CD14-positive monocyte (primary cell): ENCODE measurements around the gene GIGYF1. TPM values are rescaled to one million over a fixed set of nuclear protein-coding genes. Genes with fewer than 3 reads are reported as not detected.
A peak's percentile ranks its signal among the peaks of the same experiment; 100 is the strongest.

ENCODE experiments used
- DNase-seq, 3 donors: peaks; one replicate each; pipeline ENCODE4 v3.0.0-alpha.2; 2011 to 2022
- H2AFZ ChIP-seq: 2 replicates; pipeline ENCODE4 v1.6.0; 2012; ENCODE audit warnings: mild to moderate bottlenecking, low read depth, low read length, inconsistent platforms; ENCODE audit not compliant: insufficient read depth, poor library complexity, severe bottlenecking
- H3K27ac ChIP-seq, 2 donors: 1 replicate in 1 of 2; 2 replicates in 1 of 2; pipeline ENCODE4 v1.5.1; 2012 to 2013; ENCODE audit warnings: low read length in 2 of 2, control low read depth in 1 of 2, inconsistent platforms in 1 of 2, low read depth in 1 of 2, mild to moderate bottlenecking in 1 of 2
- H3K27me3 ChIP-seq, 2 donors: one replicate each; pipeline versions ENCODE4 v1.6.0 to v1.6.1; 2011 to 2013; ENCODE audit warnings: low read length in 2 of 2; ENCODE audit not compliant: control insufficient read depth in 2 of 2, insufficient read depth in 2 of 2
- H3K36me3 ChIP-seq, 2 donors: replicated peaks in 1 of 2; 1 replicate in 1 of 2; 2 replicates in 1 of 2; pipeline versions ENCODE4 v1.5.1 to v1.6.1; 2012 to 2013; ENCODE audit warnings: low read length in 2 of 2, control low read depth in 1 of 2, inconsistent platforms in 1 of 2, mild to moderate bottlenecking in 1 of 2; ENCODE audit not compliant: insufficient read depth in 2 of 2, control insufficient read depth in 1 of 2
- H3K4me1 ChIP-seq, 2 donors: 1 replicate in 1 of 2; 2 replicates in 1 of 2; pipeline versions ENCODE4 v1.5.1 to v1.6.1; 2012 to 2013; ENCODE audit warnings: low read length in 2 of 2, control low read depth in 1 of 2, inconsistent platforms in 1 of 2, mild to moderate bottlenecking in 1 of 2, moderate library complexity in 1 of 2; ENCODE audit not compliant: insufficient read depth in 2 of 2, control insufficient read depth in 1 of 2
- H3K4me2 ChIP-seq: replicated peaks from 2 replicates; pipeline ENCODE3; 2012; ENCODE audit warnings: low read length, moderate library complexity, mild to moderate bottlenecking; ENCODE audit not compliant: poor library complexity, severe bottlenecking; ENCODE audit errors: extremely low read depth
- H3K4me3 ChIP-seq, 3 experiments: fragments of 200-600 bp in 1 of 3; sonication (generic) in 1 of 3; replicated peaks in 1 of 3; 1 replicate in 2 of 3; 2 replicates in 1 of 3; pipeline ENCODE4 v1.5.1; 2011 to 2013; ENCODE audit warnings: low read length in 3 of 3, mild to moderate bottlenecking in 3 of 3, control low read depth in 2 of 3, low read depth in 2 of 3, inconsistent platforms in 1 of 3, moderate library complexity in 1 of 3
- H3K79me2 ChIP-seq: 2 replicates; pipeline ENCODE4 v1.6.0; 2012; ENCODE audit warnings: mild to moderate bottlenecking, control low read depth, inconsistent platforms, low read length, moderate library complexity; ENCODE audit not compliant: insufficient read depth
- H3K9ac ChIP-seq: 2 replicates; pipeline ENCODE4 v1.6.0; 2017; ENCODE audit warnings: low read length, mild to moderate bottlenecking; ENCODE audit not compliant: insufficient read depth, poor library complexity, severe bottlenecking
- H3K9me3 ChIP-seq, 2 donors: replicated peaks in 1 of 2; 1 replicate in 1 of 2; 2 replicates in 1 of 2; pipeline versions ENCODE4 v1.5.1 to v1.6.1; 2012 to 2013; ENCODE audit warnings: low read length in 2 of 2, control low read depth in 1 of 2; ENCODE audit not compliant: control insufficient read depth in 1 of 2, insufficient read depth in 1 of 2
- H4K20me1 ChIP-seq: 2 replicates; pipeline ENCODE4 v1.6.0; 2012; ENCODE audit warnings: mild to moderate bottlenecking, low read length, control low read depth, moderate library complexity; ENCODE audit not compliant: insufficient read depth
- H3K27ac Mint-ChIP-seq, 7 donors: one replicate each; pipeline ENCODE4 v1.8.0; 2020; ENCODE audit warnings: mild to moderate bottlenecking in 7 of 7, mixed read lengths in 7 of 7, moderate library complexity in 6 of 7, inconsistent platforms in 2 of 7
- H3K27me3 Mint-ChIP-seq, 3 donors: one replicate each; pipeline ENCODE4 v1.8.0; 2021 to 2022; ENCODE audit warnings: low read depth in 3 of 3, mild to moderate bottlenecking in 3 of 3, mixed read lengths in 3 of 3, moderate library complexity in 3 of 3, inconsistent platforms in 1 of 3
- H3K36me3 Mint-ChIP-seq, 2 donors: one replicate each; pipeline ENCODE4 v1.8.0; 2020; ENCODE audit warnings: mixed read lengths in 2 of 2, inconsistent platforms in 1 of 2, mild to moderate bottlenecking in 1 of 2
- H3K4me1 Mint-ChIP-seq: one replicate; pipeline ENCODE4 v1.8.0; 2020; ENCODE audit warnings: mild to moderate bottlenecking, mixed read lengths
- H3K4me3 Mint-ChIP-seq, 2 donors: one replicate each; pipeline ENCODE4 v1.8.0; 2020; ENCODE audit warnings: mild to moderate bottlenecking in 2 of 2, mixed read lengths in 2 of 2, moderate library complexity in 1 of 2
- H3K9me3 Mint-ChIP-seq, 7 donors: one replicate each; pipeline ENCODE4 v1.8.0; 2020 to 2022; ENCODE audit warnings: mixed read lengths in 7 of 7, mild to moderate bottlenecking in 6 of 7, moderate library complexity in 6 of 7, inconsistent platforms in 2 of 7
- WGBS: methylation state at CpG from one replicate; pipeline ENCODE4 v1.1.5; 2013; ENCODE audit warnings: missing lambda C conversion rate; ENCODE audit not compliant: insufficient coverage; 5-methylcytosine and 5-hydroxymethylcytosine counted together
- intact Hi-C, 2 donors: fragments of 100-400 bp; cut with micrococcal nuclease; formaldehyde crosslinking; loops; one replicate each; pipeline versions ENCODE4 v1.15.0 to v1.15.1; 2023
- polyA plus RNA-seq, 3 donors: library from polyadenylated mRNA; depleted of rRNA in 1 of 3; unstranded in 2 of 3; stranded (reverse) in 1 of 3; fragments of 300-500 nt in 2 of 3; fragments of >200 nt in 1 of 3; fragmentation: Illumina TruSeq in 2 of 3; gene quantifications; 1 replicate in 2 of 3; 2 replicates in 1 of 3; pipeline ENCODE4 v1.2.3, GENCODE V29; 2012 to 2021
- TF ChIP-seq, protein P1 (sequence below): fragments of 200-600 bp; IDR thresholded peaks from one replicate; pipeline ENCODE4 v1.8.0; 2022; ENCODE audit warnings: antibody characterized with exemption, mild to moderate bottlenecking

The GIGYF1 gene
- polyA plus RNA-seq, 3 donors: 0.30 to 30.6 (median 0.34) TPM

- H3K4me3 Mint-ChIP-seq: peak overlapping the region in 1 of 2 donors; percentile 23
- no peaks in the 10 kb centered on the region for H3K36me3 Mint-ChIP-seq
- TF ChIP-seq, protein P1, sequence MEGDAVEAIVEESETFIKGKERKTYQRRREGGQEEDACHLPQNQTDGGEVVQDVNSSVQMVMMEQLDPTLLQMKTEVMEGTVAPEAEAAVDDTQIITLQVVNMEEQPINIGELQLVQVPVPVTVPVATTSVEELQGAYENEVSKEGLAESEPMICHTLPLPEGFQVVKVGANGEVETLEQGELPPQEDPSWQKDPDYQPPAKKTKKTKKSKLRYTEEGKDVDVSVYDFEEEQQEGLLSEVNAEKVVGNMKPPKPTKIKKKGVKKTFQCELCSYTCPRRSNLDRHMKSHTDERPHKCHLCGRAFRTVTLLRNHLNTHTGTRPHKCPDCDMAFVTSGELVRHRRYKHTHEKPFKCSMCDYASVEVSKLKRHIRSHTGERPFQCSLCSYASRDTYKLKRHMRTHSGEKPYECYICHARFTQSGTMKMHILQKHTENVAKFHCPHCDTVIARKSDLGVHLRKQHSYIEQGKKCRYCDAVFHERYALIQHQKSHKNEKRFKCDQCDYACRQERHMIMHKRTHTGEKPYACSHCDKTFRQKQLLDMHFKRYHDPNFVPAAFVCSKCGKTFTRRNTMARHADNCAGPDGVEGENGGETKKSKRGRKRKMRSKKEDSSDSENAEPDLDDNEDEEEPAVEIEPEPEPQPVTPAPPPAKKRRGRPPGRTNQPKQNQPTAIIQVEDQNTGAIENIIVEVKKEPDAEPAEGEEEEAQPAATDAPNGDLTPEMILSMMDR: no peak
- H3K79me2 ChIP-seq: no peaks in the 10 kb centered on the region
- WGBS: 70% methylated on average over 5 of the region's 6 CpGs
- H3K4me2 ChIP-seq: no peak overlapping the region
- H2AFZ ChIP-seq: no peak overlapping the region
- no peaks in the 10 kb centered on the region for H4K20me1 ChIP-seq
- H3K27ac ChIP-seq: no peak overlapping the region
- peaks cover 4% of the 10 kb centered on the region for H3K4me1 Mint-ChIP-seq
- H3K27me3 Mint-ChIP-seq: peaks cover 35 to 44% (median 42%) of the 10 kb centered on the region in 3 donors
- H3K4me1 ChIP-seq: peaks cover 6 to 7% of the 10 kb centered on the region in 2 donors
- H3K9me3 Mint-ChIP-seq: no peaks in the 10 kb centered on the region
- H3K9me3 ChIP-seq: no peaks in the 10 kb centered on the region
- no peak overlapping the region for H3K9ac ChIP-seq
- no peaks in the 10 kb centered on the region for H3K36me3 ChIP-seq
- no peak overlapping the region for H3K4me3 ChIP-seq
- DNase-seq: no peak
- intact Hi-C loops: loop anchor here in 1 of 2 donors (5.0 kb wide), 1 partner anchor 153 kb away; the partner anchor contains the start of gene SLC12A9
- H3K27me3 ChIP-seq: peaks cover 0 to 24% of the 10 kb centered on the region in 2 donors
- H3K27ac Mint-ChIP-seq: peak overlapping the region in 1 of 7 donors; percentile 1
These were observed 5.0 kb upstream of the GIGYF1 start for GRCh38 chr7:100699018-100699417.

- H3K4me3 Mint-ChIP-seq: peak overlapping the region in 1 of 2 donors; percentile 53
- H3K36me3 ChIP-seq: no peaks in the 10 kb centered on the region
- H3K4me1 ChIP-seq: peaks cover 28 to 32% of the 10 kb centered on the region in 2 donors
- H3K27ac ChIP-seq: no peak overlapping the region
- peaks cover 0 to 20% of the 10 kb centered on the region in 2 donors for H3K27me3 ChIP-seq
- no peak overlapping the region for H3K9ac ChIP-seq
- H2AFZ ChIP-seq: no peak overlapping the region
- peaks cover 24% of the 10 kb centered on the region for H4K20me1 ChIP-seq
- H3K36me3 Mint-ChIP-seq: no peaks in the 10 kb centered on the region
- H3K9me3 Mint-ChIP-seq: no peaks in the 10 kb centered on the region
- peaks cover 23% of the 10 kb centered on the region for H3K4me1 Mint-ChIP-seq
- H3K27ac Mint-ChIP-seq: no peak overlapping the region
- peaks cover 27% of the 10 kb centered on the region for H3K79me2 ChIP-seq
- no peak overlapping the region for H3K4me2 ChIP-seq
- H3K4me3 ChIP-seq: no peak overlapping the region
- TF ChIP-seq, protein P1: no peak
- intact Hi-C loops: loop anchor here in 1 of 2 donors (5.0 kb wide), 1 partner anchor 156 kb away; the partner anchor contains the start of gene SLC12A9
- DNase-seq: no peak
- WGBS: 92% methylated on average over 2 of the region's 6 CpGs
- H3K27me3 Mint-ChIP-seq: peaks cover 27 to 38% (median 34%) of the 10 kb centered on the region in 3 donors
- H3K9me3 ChIP-seq: no peaks in the 10 kb centered on the region
These were observed 2.1 kb upstream of the GIGYF1 start for GRCh38 chr7:100696123-100696521.
